ENCODE data around the gene RAB12.
A peak's percentile ranks its signal among the peaks of the same experiment; 100 is the strongest.
"Not testable (repeated sequence)": the region's sequence is repeated elsewhere in the genome, so short reads cannot be mapped to it uniquely, and the experiment has no call there.

The RAB12 gene, protein sequence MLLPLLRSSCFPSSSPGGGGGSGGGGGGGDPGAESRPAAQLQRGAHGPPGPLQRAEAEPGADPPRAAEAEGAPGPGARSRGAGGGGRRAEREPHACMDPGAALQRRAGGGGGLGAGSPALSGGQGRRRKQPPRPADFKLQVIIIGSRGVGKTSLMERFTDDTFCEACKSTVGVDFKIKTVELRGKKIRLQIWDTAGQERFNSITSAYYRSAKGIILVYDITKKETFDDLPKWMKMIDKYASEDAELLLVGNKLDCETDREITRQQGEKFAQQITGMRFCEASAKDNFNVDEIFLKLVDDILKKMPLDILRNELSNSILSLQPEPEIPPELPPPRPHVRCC

DNA sequence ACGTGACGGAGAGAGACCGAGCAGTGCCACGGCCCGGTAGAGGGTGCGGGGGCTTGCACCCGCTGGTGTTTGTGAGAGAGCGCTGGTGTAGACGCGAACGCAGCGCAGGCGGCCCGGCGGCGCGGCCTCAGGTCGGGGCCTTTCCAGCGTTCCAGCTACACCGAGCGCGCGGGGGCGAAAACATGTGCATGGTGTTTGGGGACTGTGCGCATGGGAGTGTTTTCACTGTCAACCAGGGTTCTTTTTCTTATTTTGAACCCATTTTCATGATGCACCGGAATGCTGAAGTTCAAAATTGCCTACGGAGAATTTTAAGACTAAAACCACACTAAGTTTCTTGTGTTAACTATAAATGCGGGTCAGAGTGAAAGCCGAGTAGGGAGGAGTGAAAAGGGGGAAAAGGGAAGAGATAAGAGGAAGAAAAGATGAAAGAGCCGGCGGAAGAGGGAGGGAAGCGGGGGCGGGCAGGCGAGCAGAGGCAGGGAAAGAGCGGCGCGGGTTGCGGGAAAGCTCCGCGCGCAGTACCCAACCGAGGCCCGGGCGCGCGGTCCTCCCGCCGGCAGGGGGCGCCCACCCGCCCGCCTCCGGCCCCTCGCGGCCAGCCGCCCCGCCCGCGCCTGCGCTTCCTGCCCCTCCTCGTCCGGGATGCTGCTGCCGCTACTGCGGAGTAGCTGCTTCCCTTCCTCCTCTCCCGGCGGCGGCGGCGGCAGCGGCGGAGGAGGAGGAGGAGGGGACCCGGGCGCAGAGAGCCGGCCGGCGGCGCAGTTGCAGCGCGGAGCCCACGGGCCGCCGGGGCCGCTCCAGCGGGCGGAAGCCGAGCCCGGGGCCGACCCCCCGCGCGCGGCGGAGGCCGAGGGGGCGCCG is at the start of gene RAB12:
TSS of gene RAB12 (plus strand) at position 643 of the 864 bp plus-strand sequence. CDS start at position 646, 3 bp downstream.
- peak; percentile 8 for FAIRE-seq
- peak; percentile 92 for DNase-seq (ENCODE audit: insufficient read length, low spot score)

DNA sequence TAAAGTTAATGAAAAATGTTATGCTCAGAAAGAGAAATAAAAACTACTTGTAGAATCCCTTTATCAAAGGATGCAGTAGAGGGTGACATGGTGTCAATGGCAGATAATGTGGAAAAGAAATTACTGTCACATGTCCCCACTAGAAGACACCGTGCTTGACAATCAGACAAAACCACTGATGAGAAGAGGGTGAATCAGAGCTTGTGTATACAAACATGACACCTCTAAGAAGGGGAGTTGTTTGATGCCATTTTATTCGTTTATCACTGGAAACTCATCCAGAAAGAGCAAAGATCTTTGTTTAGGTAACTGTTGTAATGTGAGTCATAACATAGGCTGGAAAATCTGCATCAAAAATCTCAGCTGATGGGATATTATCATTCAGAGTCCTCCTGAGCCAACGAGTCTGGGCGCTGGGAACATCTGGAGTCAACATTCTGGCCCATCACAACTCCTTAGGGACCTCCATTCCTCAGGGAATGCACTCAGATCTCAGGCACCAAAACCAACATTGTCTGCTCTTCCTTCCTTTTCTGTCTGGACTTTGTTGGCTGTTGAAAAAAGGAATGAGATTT is 49.5 kb upstream of the RAB12 start:
- DNase-seq (ENCODE audit: insufficient read length, low spot score) = no peak

DNA sequence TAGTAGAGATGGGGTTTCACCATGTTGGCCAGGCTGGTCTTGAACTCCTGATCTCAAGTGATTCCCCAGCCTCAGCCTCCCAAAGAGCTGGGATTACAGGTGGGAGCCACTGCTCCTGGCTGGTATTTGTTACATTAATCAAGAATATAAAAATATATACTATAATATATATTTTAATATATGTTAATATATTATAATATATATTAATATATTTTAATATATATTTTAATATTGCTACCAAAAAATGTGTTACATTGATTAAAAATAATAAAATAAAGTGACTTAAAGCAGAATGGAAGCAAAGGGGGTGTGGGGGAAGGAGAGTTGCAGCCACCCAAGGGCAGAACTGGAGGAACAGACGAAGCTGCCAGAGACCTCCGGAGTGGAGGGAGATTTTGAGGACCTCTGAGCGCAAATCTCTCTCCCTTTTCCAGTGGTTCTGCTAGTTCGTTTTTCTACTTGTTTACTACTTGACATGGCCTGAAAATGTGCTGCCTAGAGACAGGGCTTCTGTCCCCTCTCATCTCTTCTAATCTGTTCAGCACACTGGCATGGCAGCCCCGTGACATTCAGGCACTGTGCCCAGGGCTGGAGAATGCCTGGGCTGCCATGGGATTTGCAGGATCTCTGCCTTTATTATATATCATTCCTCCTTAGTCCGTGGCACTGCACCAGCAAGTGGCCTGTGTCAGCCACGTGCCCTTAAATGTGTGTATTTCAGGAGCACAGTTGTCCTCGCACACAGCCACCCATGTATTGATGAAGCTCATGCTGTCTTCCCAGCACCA is 47.9 kb upstream of the RAB12 start:
- FAIRE-seq (no peak), DNase-seq (ENCODE audit: insufficient read length, low spot score) (no peak)

More for the DNA sequence above, 49.5 kb upstream of the RAB12 start:
- FAIRE-seq = no peak

DNA sequence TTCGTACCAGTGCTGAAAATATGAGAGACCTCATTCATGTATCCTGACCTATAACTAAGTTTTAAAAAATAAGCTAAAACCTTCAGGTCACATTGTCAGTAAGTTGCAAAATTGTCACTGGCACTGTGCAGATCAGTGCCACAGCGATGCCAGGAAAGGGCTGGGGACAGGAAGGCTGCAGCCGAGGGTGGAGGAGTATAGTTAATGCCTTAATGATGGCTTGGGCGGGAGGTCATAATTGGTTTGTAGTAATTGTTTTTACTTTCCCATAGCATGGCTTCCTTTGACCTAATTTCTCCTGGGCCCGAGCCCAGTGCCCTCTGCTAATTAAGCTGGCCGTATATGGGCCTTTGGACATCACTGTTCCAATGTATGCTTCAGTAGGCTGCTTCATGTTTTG is 47.2 kb upstream of the RAB12 start:
- no peak for FAIRE-seq

DNA sequence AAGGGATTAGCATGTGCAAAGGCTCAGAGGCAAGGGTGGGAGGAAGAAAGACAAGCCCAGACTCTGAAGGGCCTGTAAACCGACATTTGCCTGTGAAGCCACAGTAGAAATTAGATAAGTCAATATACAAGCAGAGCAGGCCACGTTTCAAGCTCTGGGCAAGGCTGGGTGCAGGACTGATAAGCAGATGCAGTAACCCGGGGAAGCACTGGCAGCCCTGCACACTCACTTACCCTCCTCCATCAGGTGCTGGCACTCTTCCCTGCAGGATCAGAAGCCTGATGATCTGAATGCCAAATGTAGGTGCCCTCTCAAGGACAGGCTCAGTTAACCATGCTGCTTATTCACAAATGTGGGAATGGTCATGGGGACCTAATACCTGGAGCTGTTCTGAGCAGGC is 46.3 kb upstream of the RAB12 start:
- no peak for FAIRE-seq
- no peak for DNase-seq (ENCODE audit: insufficient read length, low spot score)

More for the DNA sequence above, 47.2 kb upstream of the RAB12 start:
- DNase-seq (ENCODE audit: insufficient read length, low spot score) = no peak

DNA sequence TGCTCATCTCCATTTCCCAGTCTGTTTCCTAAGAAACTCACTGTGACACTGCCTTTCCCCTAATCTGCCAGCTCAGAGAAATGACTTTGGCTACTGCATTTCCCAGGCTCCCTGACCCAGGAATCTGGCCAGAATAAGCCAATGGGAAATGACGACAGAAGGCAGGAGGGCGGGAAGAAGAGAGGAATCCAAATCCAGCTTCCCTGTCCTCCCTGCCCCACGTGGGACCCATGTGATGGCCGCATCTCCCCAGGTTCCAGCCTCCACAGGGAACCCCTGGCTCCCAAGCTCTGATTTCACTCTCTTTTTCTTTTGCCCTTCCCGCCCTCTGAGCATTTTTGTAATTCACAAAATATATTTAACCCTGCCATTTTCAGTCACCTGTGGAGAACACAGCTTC is 37.8 kb upstream of the RAB12 start:
- DNase-seq (ENCODE audit: insufficient read length, low spot score) = no peak
- no peak for FAIRE-seq

DNA sequence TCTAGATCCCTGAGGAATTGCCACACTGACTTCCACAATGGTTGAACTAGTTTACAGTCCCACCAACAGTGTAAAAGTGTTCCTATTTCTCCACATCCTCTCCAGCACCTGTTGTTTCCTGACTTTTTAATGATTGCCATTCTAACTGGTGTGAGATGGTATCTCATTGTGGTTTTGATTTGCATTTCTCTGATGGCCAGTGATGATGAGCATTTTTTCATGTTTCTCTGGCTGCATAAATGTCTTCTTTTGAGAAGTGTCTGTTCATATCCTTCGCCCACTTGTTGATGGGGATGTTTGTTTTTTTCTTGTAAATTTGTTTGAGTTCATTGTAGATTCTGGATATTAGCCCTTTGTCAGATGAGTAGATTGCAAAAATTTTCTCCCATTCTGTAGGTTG is 35.5 kb upstream of the RAB12 start:
- not testable (repeated sequence) for DNase-seq (ENCODE audit: insufficient read length, low spot score); FAIRE-seq

DNA sequence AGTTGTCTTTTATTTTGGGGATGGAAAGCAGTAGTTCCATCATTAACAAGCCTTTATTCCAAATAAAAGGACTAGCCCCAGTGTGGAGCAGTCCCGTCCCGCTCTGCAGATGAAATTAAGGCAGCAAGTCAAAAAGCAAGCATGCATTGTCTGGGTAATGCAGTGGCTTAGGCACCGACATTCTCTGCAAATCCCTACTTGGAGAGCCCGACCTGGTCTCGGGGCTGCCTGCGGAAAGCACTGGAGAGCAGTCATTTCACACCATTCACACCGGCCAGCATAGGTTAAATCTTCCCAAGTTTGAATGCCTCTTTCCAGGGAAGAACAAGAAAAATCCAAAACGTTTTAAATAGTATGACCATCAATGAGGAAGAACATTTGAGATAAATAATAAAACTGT is 24.4 kb upstream of the RAB12 start:
- no peak for DNase-seq (ENCODE audit: insufficient read length, low spot score)
- FAIRE-seq = no peak

DNA sequence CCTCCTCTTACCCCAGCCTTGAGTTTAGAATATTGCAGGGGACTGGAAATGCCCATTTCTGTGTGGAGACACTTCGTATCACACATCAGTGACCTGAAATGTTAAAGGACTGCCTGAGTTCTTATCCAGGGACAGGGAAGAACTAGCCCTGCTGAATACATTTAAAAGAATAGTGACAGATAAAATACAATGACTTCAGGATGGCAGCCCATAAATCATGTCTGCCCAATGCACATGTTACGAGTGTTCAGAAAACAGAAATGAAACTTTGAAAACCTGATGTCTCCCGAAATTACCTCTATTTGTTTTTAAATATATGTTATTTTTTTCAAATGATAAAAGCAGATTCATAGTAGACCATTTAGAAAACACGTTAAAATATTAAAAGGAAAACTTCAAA is 22.3 kb upstream of the RAB12 start:
- FAIRE-seq (no peak), DNase-seq (ENCODE audit: insufficient read length, low spot score) (no peak)

DNA sequence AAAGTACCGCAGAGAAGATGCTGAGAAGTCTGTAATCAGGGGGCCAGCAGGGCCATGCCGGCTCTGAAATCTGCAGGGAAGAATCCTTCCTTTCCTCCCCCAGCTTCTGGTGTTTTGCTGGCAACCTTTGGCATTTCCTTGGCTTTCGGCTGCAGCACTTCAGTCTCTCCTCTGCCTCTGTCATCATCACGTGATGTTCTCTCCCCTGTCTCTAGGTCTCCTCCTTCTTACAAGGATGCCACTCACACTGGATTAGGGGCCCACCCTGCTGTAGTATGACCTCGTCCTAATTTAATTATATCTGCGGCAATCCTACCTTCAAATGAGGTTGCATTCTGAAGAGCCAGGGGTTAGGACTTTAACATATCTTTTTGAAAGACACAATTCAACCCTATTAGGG is 13.8 kb upstream of the RAB12 start:
- DNase-seq (ENCODE audit: insufficient read length, low spot score) (no peak), FAIRE-seq (no peak)

DNA sequence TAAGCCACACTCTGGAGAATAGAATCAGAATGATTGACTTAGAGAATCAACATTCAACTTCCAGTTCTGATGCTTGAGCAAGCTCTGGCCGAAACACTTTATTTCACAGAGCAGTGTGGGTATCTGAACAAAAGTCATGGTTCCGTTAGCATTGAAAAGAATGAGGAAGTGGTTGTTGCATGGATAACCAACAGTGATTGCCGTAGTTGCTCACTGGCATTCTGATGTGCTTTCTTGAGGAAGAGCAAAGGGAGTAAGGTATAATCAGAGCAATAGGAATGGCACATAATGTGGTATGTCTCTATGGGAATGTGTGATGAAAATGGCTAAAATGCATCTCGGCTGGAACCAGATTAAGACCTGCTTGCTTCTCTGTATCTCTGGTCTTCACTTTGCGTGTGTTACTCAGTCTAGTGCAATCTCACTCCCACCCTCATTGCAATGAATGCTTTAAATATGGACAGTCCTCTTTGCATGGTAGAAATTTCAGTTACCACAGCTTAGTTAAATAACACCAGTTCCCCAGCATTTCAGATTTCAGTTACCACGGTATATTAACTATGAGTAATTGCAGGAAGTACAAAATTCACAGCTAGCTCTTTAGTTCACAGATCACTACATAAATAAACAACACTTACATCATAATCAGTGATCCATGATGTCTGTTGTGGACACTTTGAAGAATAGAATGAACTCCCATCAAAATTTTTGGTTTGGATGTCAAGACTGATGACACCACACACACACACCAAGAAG is 7.8 kb upstream of the RAB12 start:
- DNase-seq (ENCODE audit: insufficient read length, low spot score) = no peak
- FAIRE-seq = peak; percentile 91

DNA sequence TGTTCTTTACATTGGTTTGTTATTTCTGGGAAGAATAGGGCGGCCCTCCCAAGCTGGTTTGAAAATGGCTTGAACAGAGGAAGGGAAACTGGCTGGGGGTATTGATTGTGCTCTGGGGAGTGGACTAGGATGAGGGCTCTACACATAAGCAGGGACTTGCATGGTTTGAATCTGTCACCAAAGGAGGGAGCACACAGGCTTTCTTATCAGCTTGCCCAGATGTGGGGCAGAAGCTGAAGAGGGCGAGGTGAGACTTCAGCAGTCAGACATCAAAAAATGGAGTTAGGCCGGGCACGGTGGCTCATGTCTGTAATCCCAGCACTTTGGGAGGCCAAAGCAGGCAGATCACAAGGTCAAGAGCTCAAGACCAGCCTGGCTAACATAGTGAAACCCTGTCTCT is 7.2 kb upstream of the RAB12 start:
- no peak for FAIRE-seq
- DNase-seq (ENCODE audit: insufficient read length, low spot score) = no peak

DNA sequence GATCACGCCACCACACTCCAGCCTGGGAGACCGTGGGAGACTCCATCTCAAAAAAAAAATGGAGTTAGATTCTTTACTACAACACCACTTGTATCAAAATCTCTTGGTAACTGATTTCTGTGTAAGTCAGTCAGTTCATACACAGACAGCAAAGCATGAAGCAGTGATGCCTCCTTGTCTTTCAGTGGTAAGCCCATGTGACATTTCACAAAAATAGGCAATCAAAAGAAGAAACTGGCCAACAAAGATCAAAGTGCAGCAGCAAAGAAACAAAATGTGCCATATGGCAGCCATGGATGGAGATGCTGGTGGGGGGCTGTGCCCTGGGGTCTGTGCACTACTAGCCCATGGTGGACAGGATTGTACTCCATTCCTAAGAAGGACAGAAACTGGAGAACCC is 6.7 kb upstream of the RAB12 start:
- FAIRE-seq (no peak), DNase-seq (ENCODE audit: insufficient read length, low spot score) (no peak)

DNA sequence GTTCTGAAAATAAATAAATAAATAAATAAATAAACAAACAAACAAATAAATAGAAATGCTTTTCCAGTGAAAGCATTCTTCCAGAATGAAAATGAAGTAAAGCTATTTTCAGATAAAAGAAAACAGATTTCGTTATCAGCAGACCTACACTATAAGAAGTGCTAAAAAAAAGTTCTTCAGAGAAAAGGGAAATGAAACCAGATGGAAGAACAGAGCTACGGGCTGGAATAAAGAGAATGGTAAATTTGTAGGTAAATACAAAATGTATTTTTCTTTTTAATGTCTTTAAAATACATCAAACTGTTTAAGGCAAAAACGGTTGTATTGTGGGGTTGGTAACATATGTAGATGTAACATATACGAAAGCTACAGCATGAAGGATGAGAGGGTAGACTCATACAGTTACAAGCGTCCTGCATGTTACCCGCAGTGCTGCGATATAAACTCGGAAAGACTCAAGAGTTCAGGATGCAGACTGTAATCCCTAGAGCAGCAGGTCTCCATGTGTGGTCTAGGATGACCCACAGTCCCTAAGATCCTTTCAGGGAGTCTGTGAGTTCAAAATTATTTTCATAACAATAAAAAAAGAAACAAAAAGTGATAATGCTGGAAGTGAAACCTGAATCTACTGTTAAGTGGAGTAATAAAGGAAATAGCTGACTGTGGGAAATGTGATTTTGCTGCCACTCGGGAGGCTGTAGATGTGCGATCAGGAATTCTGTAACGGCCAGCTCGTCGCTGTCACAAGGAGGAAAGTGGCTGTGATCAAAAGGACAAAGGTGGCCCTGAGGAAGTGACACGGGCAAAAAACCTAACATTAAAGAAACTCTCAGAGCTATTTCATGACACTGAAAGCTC is 5.3 kb upstream of the RAB12 start:
- FAIRE-seq (peak; percentile 87), DNase-seq (ENCODE audit: insufficient read length, low spot score) (no peak)

DNA sequence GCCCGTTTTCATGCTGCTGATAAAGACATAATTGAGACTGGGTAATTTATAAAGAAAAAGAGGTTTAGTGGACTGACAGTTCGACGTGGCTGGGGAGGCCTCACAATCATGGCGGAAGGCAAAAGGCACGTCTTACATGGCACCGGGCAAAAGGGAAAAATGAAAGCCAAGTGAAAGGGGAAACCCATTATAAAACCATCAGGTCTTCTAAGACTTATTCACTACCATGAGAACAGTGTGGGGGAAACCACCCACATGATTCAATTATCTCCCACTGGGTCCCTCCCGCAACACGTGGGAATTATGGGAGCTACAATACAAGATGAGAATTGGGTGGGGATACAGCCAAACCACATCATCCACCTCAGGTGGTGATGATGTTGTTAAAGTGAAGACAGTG is 3.3 kb upstream of the RAB12 start:
- no peak for DNase-seq (ENCODE audit: insufficient read length, low spot score)
- no peak for FAIRE-seq

DNA sequence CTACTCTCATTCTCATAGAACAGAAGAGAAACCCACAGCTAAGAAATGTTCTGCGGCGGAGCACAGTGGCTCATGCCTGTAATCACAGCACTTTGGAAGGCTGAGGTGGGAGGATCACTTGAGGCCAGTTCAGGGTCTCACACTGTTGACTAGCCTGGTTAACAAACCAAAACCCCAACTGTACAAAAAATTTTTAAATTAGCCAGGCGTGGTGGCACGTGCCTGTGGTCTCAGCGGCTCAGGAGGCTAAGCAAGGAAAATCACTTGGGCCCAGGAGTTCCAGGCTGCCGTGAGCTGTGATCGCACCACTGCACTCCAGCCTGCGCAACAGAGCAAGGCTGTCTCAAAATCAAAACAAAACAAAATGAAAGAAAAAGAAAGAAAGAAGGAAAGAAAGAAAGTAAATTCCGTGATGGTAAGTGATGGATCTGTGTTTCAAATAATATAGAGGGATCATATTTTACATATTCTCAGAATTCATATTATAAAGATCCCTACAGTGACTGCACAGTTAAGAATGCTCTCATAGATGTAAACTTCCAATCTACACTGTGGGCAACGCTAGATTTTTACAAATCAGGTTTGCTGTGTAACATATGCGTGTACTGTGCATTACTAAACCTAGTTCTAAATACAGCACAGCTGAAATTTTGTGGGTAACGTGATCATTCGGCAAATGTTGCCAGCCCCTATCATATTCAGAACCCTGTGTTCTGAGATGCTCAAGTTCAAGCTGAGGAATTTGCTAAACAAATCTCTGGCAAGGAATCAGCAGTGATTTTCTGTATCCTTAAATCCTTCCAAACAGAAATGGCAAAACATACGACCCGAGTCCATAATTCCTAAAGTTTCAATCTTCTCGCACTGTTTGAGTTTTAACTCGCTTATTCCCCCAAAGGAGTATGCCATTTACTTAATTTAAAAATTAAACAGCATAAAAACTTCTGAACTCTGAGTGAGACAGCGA is 1.2 kb upstream of the RAB12 start:
- FAIRE-seq (peak; percentile 68), DNase-seq (ENCODE audit: insufficient read length, low spot score) (no peak)

DNA sequence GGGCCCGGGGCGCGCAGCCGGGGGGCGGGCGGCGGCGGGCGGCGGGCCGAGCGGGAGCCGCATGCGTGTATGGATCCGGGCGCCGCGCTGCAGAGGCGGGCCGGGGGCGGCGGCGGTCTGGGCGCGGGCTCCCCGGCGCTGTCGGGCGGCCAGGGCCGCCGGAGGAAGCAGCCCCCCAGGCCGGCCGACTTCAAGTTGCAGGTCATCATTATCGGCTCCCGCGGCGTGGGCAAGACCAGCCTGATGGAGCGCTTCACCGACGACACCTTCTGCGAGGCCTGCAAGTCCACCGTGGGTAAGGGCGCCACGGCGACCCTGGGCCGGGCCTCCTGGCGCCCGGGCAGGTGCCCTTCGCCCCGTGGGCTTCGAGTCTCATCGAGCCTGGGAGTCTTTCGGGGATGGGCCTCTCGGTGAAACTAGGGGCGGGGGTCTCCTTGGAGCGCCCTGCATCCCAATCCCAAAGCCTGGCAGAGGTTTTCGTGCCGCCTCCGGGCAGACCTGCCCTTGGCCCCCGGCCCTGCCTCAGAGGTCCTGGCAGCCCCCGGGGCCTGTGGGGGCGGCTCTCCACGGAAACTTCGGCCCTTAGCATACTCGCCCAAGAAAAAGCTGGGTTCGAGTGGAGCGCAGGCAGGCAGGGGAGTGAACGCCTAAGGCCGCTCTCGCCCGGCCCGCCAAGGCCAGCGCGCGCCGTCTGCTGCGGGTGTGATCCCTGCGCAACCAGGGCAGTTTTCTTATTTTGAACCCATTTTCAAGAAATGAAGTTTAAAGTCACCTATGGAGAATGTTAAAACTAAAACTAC is 622 bp downstream of the RAB12 start:
- DNase-seq (ENCODE audit: insufficient read length, low spot score) (no peak), FAIRE-seq (no peak)

Data from GM19239 (cell line).